ENCODE data around the gene FLT3. TPM values are rescaled to one million over a fixed set of nuclear protein-coding genes. Genes with fewer than 3 reads are reported as not detected.
A peak's percentile ranks its signal among the peaks of the same experiment; 100 is the strongest.

The FLT3 gene
- polyA plus RNA-seq, 2 of the 4 experiments (the other 2 are of a cell fraction) = not detected

DNA sequence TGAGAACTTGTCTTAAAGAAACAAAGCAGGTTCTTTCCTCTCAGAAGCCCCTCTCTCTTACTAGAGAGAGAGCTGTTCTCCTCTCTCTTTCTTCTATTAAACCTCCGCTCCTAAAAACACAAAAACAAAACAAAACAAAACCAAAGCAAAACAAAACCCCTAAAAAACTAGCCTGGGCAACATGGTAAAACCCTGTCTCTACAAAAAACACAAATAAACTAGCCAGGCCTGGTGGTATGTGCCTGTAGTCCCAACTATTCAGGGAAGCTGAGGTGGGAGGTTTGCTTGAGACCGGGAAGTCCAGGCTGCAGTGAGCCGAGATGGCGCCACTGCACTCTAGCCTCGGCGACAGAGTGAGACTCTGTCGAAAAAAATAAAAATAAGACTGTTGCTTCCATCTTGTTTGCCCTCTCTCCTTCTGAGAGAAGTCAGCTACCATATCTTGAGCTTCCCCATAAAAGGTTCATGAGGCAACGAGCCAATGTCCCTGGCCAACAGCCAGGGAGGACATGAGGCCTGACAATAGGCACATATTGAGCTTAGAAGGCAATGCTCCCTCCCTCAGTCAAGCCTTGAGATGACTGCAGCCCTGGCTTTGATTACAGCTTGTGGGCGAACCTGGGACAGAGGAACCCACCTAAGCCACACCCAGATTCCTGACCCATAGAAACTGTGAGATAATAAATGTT, 17.5 kb upstream of the FLT3 start:
- H3K4me3 ChIP-seq = no peak overlapping the region
- FAIRE-seq (no peak), ATAC-seq (no peak), DNase-seq (ENCODE audit: low read depth in 1 of 2, low spot score in 1 of 2) (no peak)
- no peaks in the 10 kb centered on the region for H3K4me1 ChIP-seq
- H3K4me2 ChIP-seq = no peak overlapping the region
- ChIA-PET POLR2A (no interaction called here), CTCF (no interaction called here)
- no peaks in the 10 kb centered on the region for H3K9me3 ChIP-seq
- no peak for TF ChIP-seq ZSCAN20 (CRISPR knock-in tag; IDR thresholded peaks at IDR 0.05)
- no peak for TF ChIP-seq RNF2 (IDR thresholded peaks at IDR 0.05; ENCODE audit: borderline replicate concordance, low read depth)
- TF ChIP-seq EHF (CRISPR knock-in tag; IDR thresholded peaks at IDR 0.05) = no peak
- TF ChIP-seq POLR2A (IDR thresholded peaks at IDR 0.05; ENCODE audit: low read length) = no peak
- TF ChIP-seq NFE2L2 (conservative IDR thresholded peaks at IDR 0.05; ENCODE audit: low read length) = no peak
- no peak for TF ChIP-seq TP53 (CRISPR knock-in tag; IDR thresholded peaks at IDR 0.05)
- no peak for TF ChIP-seq CHD4 (IDR thresholded peaks at IDR 0.05; ENCODE audit: borderline replicate concordance)
- TF ChIP-seq RAD21 (conservative IDR thresholded peaks at IDR 0.05 in 1 of 2, IDR thresholded peaks at IDR 0.05 in 1 of 2) = no peak
- no peak for TF ChIP-seq HDAC2 (IDR thresholded peaks at IDR 0.05)
- TF ChIP-seq SREBF2 (IDR thresholded peaks at IDR 0.05) = no peak
- no peak for TF ChIP-seq NR3C1 (IDR thresholded peaks at IDR 0.05)
- TF ChIP-seq MYC (IDR thresholded peaks at IDR 0.05; ENCODE audit: borderline replicate concordance, low read length) = no peak
- no peak for TF ChIP-seq RFX5 (IDR thresholded peaks at IDR 0.05)
- no peak for TF ChIP-seq PBX3 (IDR thresholded peaks at IDR 0.05)
- TF ChIP-seq GATA3 (IDR thresholded peaks at IDR 0.05; ENCODE audit: borderline replicate concordance) = no peak
- TF ChIP-seq HOXB13 (CRISPR knock-in tag; IDR thresholded peaks at IDR 0.05; ENCODE audit: low read depth) = no peak
- no peak for TF ChIP-seq ZFP36 (IDR thresholded peaks at IDR 0.05; ENCODE audit: borderline replicate concordance, partially characterized antibody)
- no peak for TF ChIP-seq ZC3H11A (IDR thresholded peaks at IDR 0.05)
- 68% methylated on average over 9 of the region's 9 CpGs for WGBS (ENCODE audit: missing lambda C conversion rate)
- H3K27ac ChIP-seq = no peak overlapping the region

GRCh38 chr13:28116736-28117135, 16.4 kb upstream of the FLT3 start:
- H3K4me2 ChIP-seq = no peak overlapping the region
- DNase-seq (ENCODE audit: low read depth in 1 of 2, low spot score in 1 of 2) (no peak), ATAC-seq (no peak), FAIRE-seq (no peak)
- no peaks in the 10 kb centered on the region for H3K9me3 ChIP-seq
- no peaks in the 10 kb centered on the region for H3K4me1 ChIP-seq
- CTCF ChIA-PET = no interaction called here
- no peak overlapping the region for H3K27ac ChIP-seq
- POLR2A ChIA-PET = no interaction called here
- WGBS (ENCODE audit: missing lambda C conversion rate) = 8% methylated on average over 1 of the region's 1 CpG
- H3K4me3 ChIP-seq = no peak overlapping the region
- TF ChIP-seq HOXA7 (CRISPR knock-in tag; IDR thresholded peaks at IDR 0.05) (no peak), HDAC2 (IDR thresholded peaks at IDR 0.05) (no peak)

DNA sequence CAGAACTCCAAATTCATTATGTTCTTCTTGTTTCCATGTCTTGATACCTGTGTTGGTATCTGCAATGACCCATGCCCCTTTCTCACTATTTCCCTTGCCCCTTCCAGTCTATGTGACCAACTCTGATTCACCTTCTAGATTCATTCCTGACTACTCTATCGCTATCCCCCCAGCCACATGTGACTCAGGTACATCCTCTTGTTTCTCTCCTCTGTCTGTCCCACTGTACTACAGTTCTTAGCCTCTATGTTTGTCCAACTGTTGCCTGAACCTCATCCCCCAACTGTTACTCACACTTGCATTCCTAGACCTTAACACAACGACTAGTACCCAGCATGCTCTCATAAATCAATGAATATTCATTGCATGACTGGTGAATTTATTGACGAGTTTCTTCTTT, 10.0 kb upstream of the FLT3 start:
- DNase-seq (ENCODE audit: low read depth in 1 of 2, low spot score in 1 of 2) = peak in 1 of 2 experiments; percentile 3
- FAIRE-seq = no peak
- ATAC-seq = peak in 1 of 2 experiments; percentile 50; a peak in 1 of 6 replicates
- Histone ChIP-seq H3K27ac (no peak overlapping the region), H3K4me1 (no peaks in the 10 kb centered on the region), H3K4me3 (no peak overlapping the region), H3K9me3 (no peaks in the 10 kb centered on the region), H3K4me2 (no peak overlapping the region)
- WGBS (ENCODE audit: missing lambda C conversion rate) = 3% methylated on average over 3 of the region's 3 CpGs
- ChIA-PET CTCF (no interaction called here), POLR2A (no interaction called here)
- TF ChIP-seq PBX3 (IDR thresholded peaks at IDR 0.05) (no peak), CHD2 (IDR thresholded peaks at IDR 0.05; ENCODE audit: low read length, partially characterized antibody) (no peak), MAZ (IDR thresholded peaks at IDR 0.05; ENCODE audit: borderline replicate concordance, low read depth, low read length) (no peak), KDM5A (IDR thresholded peaks at IDR 0.05) (no peak), CEBPB (IDR thresholded peaks at IDR 0.05) (no peak), FOXS1 (CRISPR knock-in tag; IDR thresholded peaks at IDR 0.05) (no peak), GATA3 (IDR thresholded peaks at IDR 0.05; ENCODE audit: borderline replicate concordance) (no peak), USF2 (IDR thresholded peaks at IDR 0.05) (no peak), RARB (CRISPR knock-in tag; IDR thresholded peaks at IDR 0.05) (no peak), POLR2A (IDR thresholded peaks at IDR 0.05; ENCODE audit: low read length) (no peak), SREBF2 (IDR thresholded peaks at IDR 0.05) (no peak)

Measured in A549 (cell line).